ENCODE measurements around the gene TECPR2. TPM values are rescaled to one million over a fixed set of nuclear protein-coding genes. Genes with fewer than 3 reads are reported as not detected.

The TECPR2 gene
- total and polyA plus RNA-seq, 2 of the 13 experiments (the other 11 are each of a cell fraction or from before 2014, with no cell fraction given) = 3.5 to 5.7 TPM

DNA sequence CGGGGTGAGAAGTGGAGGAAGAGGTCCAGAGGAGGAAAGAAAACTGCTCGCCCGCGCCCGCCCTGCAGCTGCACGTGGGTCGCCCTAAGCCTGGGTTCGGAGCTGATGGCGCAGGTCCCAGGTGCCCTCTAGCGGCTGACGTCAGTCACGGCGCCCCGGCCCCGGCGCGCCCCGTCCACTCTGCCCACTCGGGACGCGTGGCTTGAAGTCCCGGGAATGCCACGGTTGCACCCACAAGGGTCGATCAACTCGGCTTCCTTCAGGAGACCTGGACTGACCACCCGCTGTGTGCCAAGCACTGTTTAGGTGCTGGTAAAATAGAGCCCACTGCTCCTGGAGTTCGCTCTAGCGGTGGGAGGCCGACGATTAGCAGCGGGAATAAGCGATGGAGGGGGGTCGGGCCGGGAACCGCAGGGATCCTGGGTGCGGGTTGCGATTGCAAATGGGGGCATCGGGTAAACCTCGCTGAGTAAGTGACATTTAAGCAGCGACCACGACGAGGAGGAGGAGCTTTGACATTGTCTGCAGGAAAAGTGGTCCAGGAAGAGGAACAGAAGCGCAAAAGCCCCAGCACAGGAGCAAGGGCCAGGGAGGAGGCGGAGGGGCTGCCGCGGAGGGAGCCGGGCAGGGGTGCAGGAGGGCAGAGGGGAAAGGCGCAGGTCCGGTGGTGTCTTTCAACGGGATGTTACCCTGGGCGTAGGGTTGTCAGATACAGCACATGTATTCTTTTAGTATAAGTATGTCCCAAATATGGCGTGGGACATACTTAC is 48.3 kb upstream of the TECPR2 start (continued):
- TF ChIP-seq, protein P1, sequence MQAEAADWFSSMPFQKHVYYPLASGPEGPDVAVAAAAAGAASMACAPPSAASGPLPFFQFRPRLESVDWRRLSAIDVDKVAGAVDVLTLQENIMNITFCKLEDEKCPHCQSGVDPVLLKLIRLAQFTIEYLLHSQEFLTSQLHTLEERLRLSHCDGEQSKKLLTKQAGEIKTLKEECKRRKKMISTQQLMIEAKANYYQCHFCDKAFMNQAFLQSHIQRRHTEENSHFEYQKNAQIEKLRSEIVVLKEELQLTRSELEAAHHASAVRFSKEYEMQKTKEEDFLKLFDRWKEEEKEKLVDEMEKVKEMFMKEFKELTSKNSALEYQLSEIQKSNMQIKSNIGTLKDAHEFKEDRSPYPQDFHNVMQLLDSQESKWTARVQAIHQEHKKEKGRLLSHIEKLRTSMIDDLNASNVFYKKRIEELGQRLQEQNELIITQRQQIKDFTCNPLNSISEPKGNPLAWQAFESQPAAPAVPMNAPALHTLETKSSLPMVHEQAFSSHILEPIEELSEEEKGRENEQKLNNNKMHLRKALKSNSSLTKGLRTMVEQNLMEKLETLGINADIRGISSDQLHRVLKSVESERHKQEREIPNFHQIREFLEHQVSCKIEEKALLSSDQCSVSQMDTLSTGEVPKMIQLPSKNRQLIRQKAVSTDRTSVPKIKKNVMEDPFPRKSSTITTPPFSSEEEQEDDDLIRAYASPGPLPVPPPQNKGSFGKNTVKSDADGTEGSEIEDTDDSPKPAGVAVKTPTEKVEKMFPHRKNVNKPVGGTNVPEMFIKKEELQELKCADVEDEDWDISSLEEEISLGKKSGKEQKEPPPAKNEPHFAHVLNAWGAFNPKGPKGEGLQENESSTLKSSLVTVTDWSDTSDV (CRISPR knock-in tag; IDR thresholded peaks at IDR 0.05) = no peak
- TF ChIP-seq TBX3 (IDR thresholded peaks at IDR 0.05; ENCODE audit: borderline replicate concordance) = no peak
- TF ChIP-seq ZNF839 (CRISPR knock-in tag; IDR thresholded peaks at IDR 0.05; ENCODE audit: borderline replicate concordance) = no peak
- TF ChIP-seq DMAP1 (CRISPR knock-in tag; IDR thresholded peaks at IDR 0.05) = peak; percentile 79; the same call in 1 of the 2 replicates
- TF ChIP-seq, protein P2, sequence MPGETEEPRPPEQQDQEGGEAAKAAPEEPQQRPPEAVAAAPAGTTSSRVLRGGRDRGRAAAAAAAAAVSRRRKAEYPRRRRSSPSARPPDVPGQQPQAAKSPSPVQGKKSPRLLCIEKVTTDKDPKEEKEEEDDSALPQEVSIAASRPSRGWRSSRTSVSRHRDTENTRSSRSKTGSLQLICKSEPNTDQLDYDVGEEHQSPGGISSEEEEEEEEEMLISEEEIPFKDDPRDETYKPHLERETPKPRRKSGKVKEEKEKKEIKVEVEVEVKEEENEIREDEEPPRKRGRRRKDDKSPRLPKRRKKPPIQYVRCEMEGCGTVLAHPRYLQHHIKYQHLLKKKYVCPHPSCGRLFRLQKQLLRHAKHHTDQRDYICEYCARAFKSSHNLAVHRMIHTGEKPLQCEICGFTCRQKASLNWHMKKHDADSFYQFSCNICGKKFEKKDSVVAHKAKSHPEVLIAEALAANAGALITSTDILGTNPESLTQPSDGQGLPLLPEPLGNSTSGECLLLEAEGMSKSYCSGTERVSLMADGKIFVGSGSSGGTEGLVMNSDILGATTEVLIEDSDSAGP (CRISPR knock-in tag; IDR thresholded peaks at IDR 0.05; ENCODE audit: borderline replicate concordance) = peak; percentile 87
- TF ChIP-seq, protein P3, sequence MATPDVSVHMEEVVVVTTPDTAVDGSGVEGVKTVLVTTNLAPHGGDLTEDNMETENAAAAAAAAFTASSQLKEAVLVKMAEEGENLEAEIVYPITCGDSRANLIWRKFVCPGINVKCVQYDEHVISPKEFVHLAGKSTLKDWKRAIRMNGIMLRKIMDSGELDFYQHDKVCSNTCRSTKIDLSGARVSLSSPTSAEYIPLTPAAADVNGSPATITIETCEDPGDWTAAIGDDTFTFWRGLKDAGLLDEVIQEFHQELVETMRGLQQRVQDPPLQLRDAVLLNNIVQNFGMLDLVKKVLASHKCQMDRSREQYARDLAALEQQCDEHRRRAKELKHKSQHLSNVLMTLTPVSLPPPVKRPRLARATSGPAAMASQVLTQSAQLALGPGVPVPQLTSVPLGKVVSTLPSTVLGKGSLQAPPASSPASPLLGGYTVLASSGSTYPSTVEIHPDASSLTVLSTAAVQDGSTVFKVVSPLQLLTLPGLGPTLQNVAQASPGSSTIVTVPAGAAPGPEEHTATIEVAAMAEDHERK (CRISPR knock-in tag; IDR thresholded peaks at IDR 0.05; ENCODE audit: low read depth) = no peak
- TF ChIP-seq SATB2 (CRISPR knock-in tag; IDR thresholded peaks at IDR 0.05) = peak; percentile 68; the same call in 1 of the 2 replicates
- TF ChIP-seq, protein P4, sequence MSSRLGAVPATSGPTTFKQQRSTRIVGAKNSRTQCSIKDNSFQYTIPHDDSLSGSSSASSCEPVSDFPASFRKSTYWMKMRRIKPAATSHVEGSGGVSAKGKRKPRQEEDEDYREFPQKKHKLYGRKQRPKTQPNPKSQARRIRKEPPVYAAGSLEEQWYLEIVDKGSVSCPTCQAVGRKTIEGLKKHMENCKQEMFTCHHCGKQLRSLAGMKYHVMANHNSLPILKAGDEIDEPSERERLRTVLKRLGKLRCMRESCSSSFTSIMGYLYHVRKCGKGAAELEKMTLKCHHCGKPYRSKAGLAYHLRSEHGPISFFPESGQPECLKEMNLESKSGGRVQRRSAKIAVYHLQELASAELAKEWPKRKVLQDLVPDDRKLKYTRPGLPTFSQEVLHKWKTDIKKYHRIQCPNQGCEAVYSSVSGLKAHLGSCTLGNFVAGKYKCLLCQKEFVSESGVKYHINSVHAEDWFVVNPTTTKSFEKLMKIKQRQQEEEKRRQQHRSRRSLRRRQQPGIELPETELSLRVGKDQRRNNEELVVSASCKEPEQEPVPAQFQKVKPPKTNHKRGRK (CRISPR knock-in tag; IDR thresholded peaks at IDR 0.05) = no peak
- TF ChIP-seq KLF9 (CRISPR knock-in tag; IDR thresholded peaks at IDR 0.05; ENCODE audit: low read depth) = no peak
- TF ChIP-seq ZNF776 (CRISPR knock-in tag; IDR thresholded peaks at IDR 0.05) = peak; percentile 47; the same call in 1 of the 2 replicates
- TF ChIP-seq FOSL2 (CRISPR knock-in tag; IDR thresholded peaks at IDR 0.05) = peak; percentile 14; the same call in 1 of the 2 replicates
- TF ChIP-seq KLF12 (CRISPR knock-in tag; IDR thresholded peaks at IDR 0.05; ENCODE audit: borderline replicate concordance) = peak; percentile 45; the same call in 1 of the 2 replicates
- no peak for TF ChIP-seq GZF1 (CRISPR knock-in tag; IDR thresholded peaks at IDR 0.05)
- no peak for TF ChIP-seq PRMT3 (CRISPR knock-in tag; IDR thresholded peaks at IDR 0.05; ENCODE audit: borderline replicate concordance, low read depth)
- TF ChIP-seq TCF12 (IDR thresholded peaks at IDR 0.05) = no peak
- TF ChIP-seq TCF12 (CRISPR knock-in tag; IDR thresholded peaks at IDR 0.05) = no peak
- TF ChIP-seq SKI (IDR thresholded peaks at IDR 0.05; ENCODE audit: partially characterized antibody) = no peak
- TF ChIP-seq ZNF703 (CRISPR knock-in tag; IDR thresholded peaks at IDR 0.05; ENCODE audit: borderline replicate concordance) = no peak
- peak; percentile 51 for TF ChIP-seq PPARG (CRISPR knock-in tag; conservative IDR thresholded peaks at IDR 0.05)
